HK-2 (cell line): ENCODE data around the gene SMIM35.

Source experiments
- DNase-seq: peaks from one replicate; pipeline ENCODE4 v3.0.0-alpha.2; 2018; ENCODE audit not compliant: unreplicated experiment

Gene SMIM35

DNA sequence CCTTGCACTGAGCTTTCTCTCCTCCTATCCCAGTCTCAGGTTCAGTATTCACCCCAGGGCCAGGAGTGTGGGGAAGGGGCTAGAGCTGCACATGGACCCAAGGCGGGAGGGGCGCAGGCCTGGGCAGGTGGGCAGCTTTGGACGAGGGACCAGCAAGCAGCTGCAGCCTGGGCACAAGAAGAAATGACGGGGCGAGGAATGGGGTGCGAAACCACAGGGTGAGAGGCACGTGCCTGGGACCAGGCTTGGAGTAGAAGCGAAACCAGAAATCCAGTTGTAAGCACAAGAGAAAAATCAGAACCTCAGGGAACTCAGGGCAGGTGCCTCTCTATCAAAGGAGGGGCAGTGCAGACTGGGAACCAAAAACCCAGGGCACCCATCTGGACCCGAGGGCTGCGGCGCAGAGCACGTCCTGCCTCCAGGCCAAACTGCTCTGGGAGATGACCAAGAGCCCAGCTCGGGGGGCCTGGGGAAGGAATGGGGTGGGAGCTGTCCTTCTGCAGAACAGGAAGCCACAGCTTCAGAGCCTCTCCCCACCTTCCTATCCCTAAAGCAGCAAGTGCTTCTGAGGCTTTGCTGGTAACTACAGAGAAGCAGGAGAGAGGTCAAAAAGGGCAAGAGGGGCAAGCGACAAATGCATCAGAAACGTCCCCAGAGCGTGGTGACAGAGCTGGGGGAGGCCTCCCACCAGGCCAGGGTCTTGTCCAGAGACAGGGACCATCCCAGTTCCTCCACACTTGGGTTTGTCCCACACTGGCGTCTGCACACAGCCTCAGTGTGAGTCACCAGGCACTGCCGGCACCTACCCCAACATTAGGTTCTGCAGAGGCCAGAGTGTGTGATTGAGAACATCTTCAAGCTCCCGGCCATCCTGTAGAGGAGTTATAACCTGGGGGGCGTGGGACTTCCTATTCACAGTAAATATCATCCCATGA is 28.2 kb downstream of the SMIM35 start:
- no peak for DNase-seq

- no peak for DNase-seq
Observed at GRCh38 chr11:118057251-118058145, 29.3 kb downstream of the SMIM35 start.

DNA sequence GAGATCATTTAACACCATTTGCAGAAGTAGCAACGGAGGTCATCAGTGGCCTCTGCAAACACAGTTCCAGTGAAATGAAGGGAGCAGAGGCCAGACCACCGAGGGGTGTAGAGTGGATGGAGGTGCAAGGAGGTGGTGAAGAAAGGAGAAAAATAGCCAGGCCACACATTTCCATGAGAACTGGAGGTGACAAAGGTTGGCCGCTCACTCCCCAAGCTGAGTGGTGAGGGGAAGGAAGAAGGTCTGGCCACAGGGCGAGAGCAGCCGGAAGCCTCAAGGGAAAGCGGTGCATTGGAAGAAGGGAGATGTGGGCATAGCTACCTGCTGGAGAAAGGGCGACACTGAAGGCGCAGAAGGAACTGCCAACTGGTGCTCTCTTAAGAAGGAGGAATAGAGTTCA is 30.0 kb downstream of the SMIM35 start:
- DNase-seq = no peak

DNA sequence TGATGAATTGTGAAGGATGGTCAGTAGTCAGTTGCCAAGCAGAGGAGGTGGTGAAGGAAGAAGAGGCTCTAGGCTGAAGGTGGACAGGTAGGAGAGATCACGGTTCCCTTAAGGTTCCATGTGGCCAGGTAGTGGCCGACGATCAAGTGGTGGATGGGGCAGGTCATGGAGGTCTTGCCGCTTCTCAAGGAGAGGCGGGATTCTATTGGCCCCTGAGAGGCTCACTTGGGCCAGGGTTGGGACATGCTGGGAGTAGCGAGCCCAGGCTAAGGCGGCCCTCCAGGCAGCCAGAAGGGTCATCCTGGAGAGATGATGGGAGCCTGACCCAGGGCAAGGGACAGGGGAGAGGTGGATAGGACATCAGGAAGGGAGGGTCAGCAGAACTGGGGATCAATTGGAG is 30.8 kb downstream of the SMIM35 start:
- DNase-seq = no peak

GRCh38 chr11:118054712-118055640 is 31.8 kb downstream of the SMIM35 start:
- DNase-seq = no peak

DNA sequence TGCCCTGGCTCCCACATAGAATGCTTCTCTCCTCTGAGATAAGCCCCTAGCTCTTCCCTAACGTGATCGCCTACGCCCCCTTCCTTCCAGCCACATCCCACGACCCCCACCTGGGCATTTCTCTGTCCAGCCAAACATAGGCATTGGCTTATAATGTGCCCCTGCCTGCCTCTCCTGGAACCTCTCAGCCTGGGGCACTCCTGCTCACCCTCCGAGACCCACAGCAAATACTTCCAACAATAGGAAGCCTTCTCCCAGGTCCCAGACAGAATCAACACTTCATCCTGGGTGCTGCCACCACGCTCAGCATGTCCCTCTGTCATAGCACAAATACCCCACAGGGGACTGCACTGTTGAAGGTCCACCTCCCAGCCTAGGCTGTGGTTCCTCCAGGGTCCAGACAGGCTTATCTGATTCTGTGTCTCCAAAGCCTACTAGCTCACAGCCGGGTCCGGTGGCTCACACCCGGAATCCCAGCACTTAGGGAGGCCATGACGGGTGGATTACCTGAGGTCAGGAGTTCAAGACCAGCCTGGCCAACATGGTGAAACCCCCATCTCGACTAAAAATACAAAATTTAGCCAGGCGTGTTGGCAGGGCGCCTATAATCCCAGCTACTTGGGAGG is 34.1 kb downstream of the SMIM35 start:
- no peak for DNase-seq

DNA sequence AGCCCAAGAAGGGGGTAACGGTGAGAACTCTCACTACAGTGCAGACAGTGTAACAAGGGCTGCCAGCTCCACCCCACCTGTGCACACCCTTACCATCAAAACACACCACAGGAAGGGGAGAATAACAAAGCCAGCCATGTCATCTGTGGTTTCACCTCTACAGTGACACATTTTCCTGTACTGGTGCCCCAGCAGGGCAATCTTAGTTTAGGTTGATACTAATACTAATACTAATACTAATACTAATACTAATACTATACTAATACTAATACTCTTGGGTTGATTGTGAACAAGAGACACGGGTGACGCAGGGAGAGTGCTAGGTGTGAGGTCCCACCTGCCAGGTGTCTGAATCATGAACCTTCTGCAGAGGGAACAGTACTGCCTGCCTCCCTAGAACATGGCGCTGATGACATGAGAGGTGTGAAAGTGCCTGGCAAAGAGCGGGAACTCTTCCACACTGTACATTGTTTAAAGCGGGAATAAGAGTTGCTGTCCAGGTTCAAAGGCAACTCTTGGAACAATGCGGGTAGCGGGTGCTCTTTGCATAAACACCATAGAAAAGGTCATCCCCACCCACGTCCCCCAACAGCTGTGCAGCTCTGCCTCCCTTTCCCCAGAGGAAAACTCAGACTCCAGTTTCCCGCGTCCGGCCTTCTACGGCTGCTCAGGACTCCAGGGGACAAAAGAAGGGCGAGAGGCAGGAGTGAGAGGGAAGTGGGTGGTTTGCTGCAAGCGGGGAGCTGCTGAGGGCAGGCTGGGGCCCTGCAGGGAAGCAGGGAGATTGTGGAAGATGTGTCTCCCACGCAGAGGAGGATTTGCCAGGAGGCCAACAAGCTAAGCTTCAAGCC is 34.9 kb downstream of the SMIM35 start:
- DNase-seq = no peak

GRCh38 chr11:118051136-118051610 is 35.6 kb downstream of the SMIM35 start:
- DNase-seq = no peak

DNA sequence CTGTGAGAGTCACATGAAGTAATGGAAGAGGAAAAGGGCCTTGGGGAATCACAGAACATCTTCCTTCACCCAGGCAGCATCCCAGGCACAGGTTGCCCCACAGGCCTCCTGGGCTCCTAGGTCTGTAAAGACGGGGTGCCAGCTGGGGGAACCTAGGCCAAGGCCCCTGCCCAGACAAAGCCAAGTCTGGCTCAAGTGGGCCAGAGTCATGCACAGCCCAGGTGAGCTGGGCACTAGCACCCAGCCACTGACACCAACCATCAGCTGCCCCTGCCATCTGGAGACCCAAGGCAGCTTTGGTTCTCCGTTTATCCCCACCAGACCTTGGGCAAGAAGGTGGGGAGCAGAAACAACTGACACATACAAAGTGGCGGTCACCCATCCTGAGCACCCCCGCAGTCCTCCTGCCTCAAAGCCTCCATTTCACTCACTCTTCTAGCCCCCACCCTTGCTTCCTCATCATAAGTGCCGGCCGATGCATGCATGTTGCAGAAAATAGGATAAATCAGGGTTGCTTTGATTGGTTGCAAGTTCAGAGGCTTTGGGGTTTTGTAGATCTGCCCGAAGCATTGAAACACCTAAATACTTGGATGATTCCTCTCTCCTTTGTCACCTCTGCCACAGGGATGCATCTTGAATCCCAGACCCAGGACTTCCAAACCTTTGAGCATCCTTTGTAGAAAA is 36.4 kb downstream of the SMIM35 start:
- DNase-seq = no peak

- DNase-seq = no peak
Observed at GRCh38 chr11:118049771-118050170, 37.0 kb downstream of the SMIM35 start.

- DNase-seq = no peak
Observed at GRCh38 chr11:118048472-118049370, 38.0 kb downstream of the SMIM35 start.

GRCh38 chr11:118047749-118048148 is 39.0 kb downstream of the SMIM35 start:
- no peak for DNase-seq

GRCh38 chr11:118046964-118047700 is 39.6 kb downstream of the SMIM35 start:
- DNase-seq = no peak

- DNase-seq = no peak
Observed at GRCh38 chr11:118046051-118046963, 40.5 kb downstream of the SMIM35 start.

DNA sequence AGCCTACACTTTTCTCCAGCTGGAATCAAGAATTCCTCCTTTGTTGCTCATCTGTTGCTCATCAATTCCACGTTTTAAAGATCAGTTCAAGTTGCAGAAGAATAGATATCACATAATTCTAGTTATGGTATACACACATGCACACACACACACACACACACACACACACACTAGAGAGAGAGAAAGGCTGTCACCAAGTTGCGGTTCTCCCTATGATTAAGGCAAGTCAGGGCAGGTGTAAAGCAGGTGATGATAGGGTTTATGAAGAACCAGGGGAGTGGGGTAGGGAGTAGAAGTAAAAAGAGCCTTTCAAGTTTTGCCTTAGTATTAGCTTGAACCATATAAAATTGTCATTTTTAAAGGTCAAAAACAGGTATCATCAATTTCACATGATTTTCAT is 41.6 kb downstream of the SMIM35 start:
- DNase-seq = no peak

GRCh38 chr11:118042796-118043195 is 44.0 kb downstream of the SMIM35 start:
- no peak for DNase-seq

DNA sequence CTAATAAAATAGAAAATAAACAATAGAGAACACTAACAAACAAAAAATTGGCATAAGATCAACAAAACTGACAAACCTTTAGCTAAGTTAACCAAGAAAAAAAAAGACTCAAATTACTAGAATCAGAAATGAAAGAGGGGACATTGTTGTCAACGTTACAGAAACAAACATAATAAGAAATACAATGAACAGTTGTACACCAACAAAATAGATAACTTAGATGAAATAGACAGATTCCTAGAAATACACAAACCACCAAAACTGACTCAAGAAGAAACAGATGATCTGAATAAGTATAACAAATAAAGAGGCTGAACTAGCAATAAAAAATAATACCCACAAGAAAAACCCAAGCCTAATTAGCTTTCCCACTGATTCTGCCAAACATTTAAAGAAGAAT is 44.6 kb downstream of the SMIM35 start:
- DNase-seq = no peak
